Upper lobe of right lung (tissue), 1 donor: ENCODE measurements around the gene CNGB1. TPM values are rescaled to one million over a fixed set of nuclear protein-coding genes. Genes with fewer than 3 reads are reported as not detected.

Experiments
- ATAC-seq: fragments of 200-7000 bp; cut with Tn5 transposase; one replicate; pipeline ENCODE4 v1.9.1; 2020; ENCODE audit warnings: mild to moderate bottlenecking, moderate library complexity
- DNase-seq: peaks from one replicate; pipeline ENCODE4 v3.0.0-alpha.2; 2020
- H3K27ac ChIP-seq: fragments of 200-600 bp; one replicate; pipeline ENCODE4 v1.8.0; 2022
- H3K27me3 ChIP-seq: fragments of 200-600 bp; one replicate; pipeline ENCODE4 v1.8.0; 2022; ENCODE audit warnings: mild to moderate bottlenecking
- H3K36me3 ChIP-seq: fragments of 200-600 bp; one replicate; pipeline ENCODE4 v1.8.0; 2022
- H3K4me1 ChIP-seq: fragments of 200-600 bp; one replicate; pipeline ENCODE4 v1.8.0; 2022
- H3K4me3 ChIP-seq: fragments of 200-600 bp; one replicate; pipeline ENCODE4 v1.8.0; 2022; ENCODE audit warnings: mild to moderate bottlenecking
- H3K9me3 ChIP-seq: fragments of 200-600 bp; one replicate; pipeline ENCODE4 v1.8.0; 2022
- intact Hi-C: fragments of 100-400 bp; cut with DNase I; formaldehyde crosslinking; loops from one replicate; pipeline ENCODE4 v1.11.0; 2022
- total RNA-seq: library from RNA; stranded (reverse); fragmentation: NEBNext Ultra II Directional; extraction: Animal tissue kit (Norgen Biotek cat#: 25700); gene quantifications from one replicate; pipeline ENCODE4 v1.2.1, GENCODE V29; 2021
- TF ChIP-seq, protein P1 (sequence below): fragments of 200-600 bp; IDR thresholded peaks from one replicate; pipeline ENCODE4 v1.8.0; 2022; ENCODE audit warnings: antibody characterized with exemption
- donor health status: DM: no; HTN: yes; CAD: no; lungs with severe emphysema.

CNGB1 gene
- total RNA-seq, 1 donor from 2014 or later, result not detected

DNA sequence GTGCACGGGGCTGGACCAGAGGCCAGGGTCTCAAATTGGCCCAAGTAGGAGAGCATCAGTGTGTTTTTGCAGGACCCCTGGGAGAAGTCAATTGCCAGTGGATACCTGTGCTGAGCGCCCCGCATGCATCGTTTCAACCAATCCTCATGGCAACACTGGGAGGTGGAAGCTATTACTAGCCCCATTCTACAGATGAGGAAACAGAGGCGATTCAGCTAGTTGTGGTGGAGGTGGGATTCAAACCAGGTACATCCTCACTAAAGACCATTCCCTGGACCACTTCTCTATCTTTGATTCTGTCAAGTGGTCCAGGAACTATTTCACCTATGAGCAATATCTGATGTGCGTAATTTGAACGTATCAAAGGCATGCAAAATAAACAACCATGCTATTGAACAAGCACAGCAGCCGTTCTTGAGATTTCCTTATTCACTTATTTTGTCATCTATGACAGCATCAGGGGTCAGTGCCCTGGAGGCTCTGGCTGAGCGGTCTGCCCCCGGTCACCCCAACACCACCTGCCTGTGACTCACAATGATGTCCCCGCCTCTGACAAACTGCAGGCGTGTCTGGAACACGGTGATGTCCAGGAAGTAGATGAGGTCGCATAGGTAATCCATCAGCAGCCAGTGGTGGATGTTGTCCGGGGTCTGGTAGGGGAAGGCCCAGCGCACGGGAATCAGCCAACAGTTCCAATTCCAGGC is 54.0 kb downstream of the CNGB1 start:
- Histone ChIP-seq H3K27me3 (no peaks in the 10 kb centered on the region), H3K27ac (no peak overlapping the region), H3K36me3 (no peaks in the 10 kb centered on the region), H3K9me3 (no peaks in the 10 kb centered on the region), H3K4me1 (no peaks in the 10 kb centered on the region), H3K4me3 (no peak overlapping the region)
- TF ChIP-seq, protein P1, sequence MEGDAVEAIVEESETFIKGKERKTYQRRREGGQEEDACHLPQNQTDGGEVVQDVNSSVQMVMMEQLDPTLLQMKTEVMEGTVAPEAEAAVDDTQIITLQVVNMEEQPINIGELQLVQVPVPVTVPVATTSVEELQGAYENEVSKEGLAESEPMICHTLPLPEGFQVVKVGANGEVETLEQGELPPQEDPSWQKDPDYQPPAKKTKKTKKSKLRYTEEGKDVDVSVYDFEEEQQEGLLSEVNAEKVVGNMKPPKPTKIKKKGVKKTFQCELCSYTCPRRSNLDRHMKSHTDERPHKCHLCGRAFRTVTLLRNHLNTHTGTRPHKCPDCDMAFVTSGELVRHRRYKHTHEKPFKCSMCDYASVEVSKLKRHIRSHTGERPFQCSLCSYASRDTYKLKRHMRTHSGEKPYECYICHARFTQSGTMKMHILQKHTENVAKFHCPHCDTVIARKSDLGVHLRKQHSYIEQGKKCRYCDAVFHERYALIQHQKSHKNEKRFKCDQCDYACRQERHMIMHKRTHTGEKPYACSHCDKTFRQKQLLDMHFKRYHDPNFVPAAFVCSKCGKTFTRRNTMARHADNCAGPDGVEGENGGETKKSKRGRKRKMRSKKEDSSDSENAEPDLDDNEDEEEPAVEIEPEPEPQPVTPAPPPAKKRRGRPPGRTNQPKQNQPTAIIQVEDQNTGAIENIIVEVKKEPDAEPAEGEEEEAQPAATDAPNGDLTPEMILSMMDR, result no peak
- no peak for DNase-seq
- ATAC-seq, result no peak
- intact Hi-C loops, result no loop called here

DNA sequence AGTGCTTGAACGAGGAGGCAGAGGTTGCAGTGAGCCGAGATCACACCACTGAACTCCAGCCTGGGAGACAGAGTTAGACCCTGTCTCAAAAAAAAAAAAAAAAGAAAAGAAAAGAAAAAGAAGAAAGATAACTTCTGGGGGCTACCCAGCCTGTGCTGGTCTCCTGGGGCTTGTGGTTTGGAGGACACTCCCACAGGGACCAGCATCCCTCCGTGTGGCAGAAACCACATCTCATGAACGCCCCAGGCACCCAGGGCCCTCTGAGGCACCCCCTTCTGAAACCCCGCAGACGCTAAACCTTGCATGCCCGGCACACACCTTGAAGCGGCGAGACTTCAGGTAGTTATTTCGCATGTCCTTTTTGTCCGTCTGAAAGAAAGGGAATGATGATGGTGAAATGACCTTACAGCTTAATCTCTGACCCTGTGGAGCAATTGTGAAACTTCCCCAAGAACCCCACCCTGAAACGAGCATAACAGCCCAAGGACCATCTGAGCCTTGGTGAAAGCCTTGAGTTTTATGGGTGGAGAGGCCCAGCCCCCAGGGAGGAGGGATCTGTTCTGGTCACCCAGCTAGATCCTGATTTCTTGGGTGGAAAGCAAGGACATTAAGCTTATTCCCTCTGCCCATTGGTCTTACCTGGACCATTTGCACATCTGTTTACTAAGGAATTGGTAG is 55.0 kb downstream of the CNGB1 start:
- Histone ChIP-seq H3K36me3 (no peaks in the 10 kb centered on the region), H3K4me1 (no peaks in the 10 kb centered on the region), H3K27ac (no peak overlapping the region), H3K27me3 (no peaks in the 10 kb centered on the region), H3K4me3 (no peak overlapping the region), H3K9me3 (no peaks in the 10 kb centered on the region)
- intact Hi-C loops, result no loop called here
- DNase-seq (no peak), ATAC-seq (no peak)
- TF ChIP-seq, protein P1, result no peak

DNA sequence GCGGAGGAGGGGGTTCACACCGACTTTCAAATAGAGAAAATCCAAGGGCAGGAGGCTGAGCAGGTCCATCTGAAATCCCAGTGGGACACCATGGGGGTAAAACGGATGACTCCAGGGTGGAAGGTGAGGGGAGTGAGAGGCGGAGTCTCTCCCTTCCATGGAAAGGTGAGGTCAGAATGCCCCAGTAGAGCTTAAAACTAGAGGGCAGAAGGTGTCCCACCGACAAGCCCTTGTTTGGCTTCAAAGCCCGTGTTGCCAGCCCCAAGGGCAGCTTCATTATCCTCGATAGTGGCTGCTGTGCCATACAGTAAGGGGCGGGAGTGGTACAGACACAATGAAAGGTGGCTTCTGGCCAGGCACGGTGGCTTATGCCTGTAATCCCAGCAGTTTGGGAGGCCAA is 55.7 kb downstream of the CNGB1 start:
- Histone ChIP-seq H3K9me3 (no peaks in the 10 kb centered on the region), H3K36me3 (no peaks in the 10 kb centered on the region), H3K4me1 (no peaks in the 10 kb centered on the region), H3K4me3 (no peak overlapping the region), H3K27ac (no peak overlapping the region), H3K27me3 (no peaks in the 10 kb centered on the region)
- TF ChIP-seq, protein P1, result no peak
- no peak for DNase-seq
- intact Hi-C loops, result no loop called here
- ATAC-seq, result no peak

DNA sequence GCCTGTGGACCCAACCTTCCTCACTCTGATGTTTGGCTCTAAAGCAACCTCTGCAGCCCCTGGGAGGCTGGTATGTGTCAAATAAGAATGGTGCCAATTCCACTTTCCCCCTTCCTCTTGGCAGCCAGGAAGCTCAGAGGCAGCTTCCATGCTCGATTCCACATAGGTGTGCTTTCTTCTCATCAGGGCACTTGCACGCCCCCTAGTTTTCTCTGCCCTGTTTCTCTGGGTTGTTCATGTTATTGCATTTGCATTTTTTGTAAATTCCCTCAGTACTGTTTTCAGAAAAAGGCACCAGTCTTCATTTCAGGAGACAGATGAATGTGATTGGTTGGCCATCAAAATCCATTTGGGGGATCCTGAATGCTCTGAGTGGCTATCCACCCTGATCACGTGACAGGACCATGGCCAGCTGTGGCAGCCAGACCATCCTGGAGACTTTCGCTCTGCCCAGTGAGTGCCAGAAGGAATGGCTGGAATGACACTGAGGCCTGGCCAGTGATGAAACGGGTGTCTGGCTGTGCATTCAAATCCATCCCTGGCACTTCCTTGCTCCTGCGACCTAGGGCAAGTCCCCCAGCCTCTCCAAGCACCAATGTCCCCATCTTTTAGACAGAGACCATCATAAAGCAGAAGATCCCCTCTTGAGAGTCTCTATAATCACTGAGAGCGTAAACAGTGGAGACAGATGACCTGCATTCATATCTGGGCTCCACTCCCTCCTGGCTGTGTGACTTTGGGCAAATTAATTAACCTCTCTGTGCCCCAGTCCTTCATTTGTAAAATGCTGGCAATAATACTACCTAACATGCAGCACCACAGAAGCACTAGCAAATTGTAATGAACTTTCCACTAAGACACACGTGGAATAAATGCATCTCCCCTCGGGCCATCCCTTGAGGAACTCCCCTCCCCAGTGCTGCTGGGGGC is 56.4 kb downstream of the CNGB1 start:
- Histone ChIP-seq H3K36me3 (no peaks in the 10 kb centered on the region), H3K27ac (no peak overlapping the region), H3K4me1 (no peaks in the 10 kb centered on the region), H3K9me3 (no peaks in the 10 kb centered on the region), H3K4me3 (no peak overlapping the region), H3K27me3 (no peaks in the 10 kb centered on the region)
- TF ChIP-seq, protein P1, result no peak
- ATAC-seq (no peak), DNase-seq (no peak)
- intact Hi-C loops, result no loop called here

DNA sequence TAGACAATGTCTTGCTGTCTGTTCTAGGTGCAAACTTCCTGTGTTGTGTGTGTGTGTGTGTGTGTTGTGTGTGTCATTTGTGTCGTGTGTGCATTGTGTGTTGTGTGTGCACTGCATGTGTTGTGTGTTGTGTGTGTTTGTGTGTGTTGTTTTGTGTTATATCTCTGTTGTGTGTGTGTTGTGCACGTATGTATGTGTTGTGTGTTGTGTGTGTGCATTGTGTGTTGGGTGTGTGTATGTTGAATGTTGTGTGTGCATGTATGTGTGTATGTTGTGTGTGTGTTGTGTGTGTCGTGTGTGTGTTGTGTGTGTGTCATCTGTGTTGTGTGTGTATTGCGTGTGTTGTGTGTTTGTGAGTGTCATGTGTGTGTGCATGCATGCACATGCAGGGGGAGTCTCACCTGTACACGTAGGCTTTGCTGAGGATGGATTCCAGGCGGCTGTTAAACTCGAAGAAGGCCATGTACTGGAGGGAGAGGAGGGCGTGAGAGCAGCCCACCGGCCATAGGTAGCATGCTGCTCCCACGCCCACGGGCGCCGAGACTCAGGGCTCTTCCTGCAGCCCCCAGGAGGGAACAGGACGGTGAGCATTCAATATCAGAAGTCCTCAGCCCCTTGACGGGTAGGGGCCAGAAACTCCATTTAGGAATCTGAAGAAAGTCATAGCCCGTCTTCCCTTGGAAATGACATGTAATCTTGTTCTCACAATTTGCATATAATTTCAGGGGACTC is 58.2 kb downstream of the CNGB1 start:
- Histone ChIP-seq H3K27me3 (no peaks in the 10 kb centered on the region), H3K9me3 (no peaks in the 10 kb centered on the region), H3K4me3 (no peak overlapping the region), H3K4me1 (no peaks in the 10 kb centered on the region), H3K36me3 (no peaks in the 10 kb centered on the region), H3K27ac (no peak overlapping the region)
- DNase-seq (no peak), ATAC-seq (no peak)
- intact Hi-C loops, result no loop called here
- TF ChIP-seq, protein P1, result no peak
